Transverse colon (tissue), 4 donors: ENCODE measurements around the gene CLOCK.

Experiments used
- CTCF ChIP-seq, 5 experiments: fragments of 200-600 bp in 3 of 5; fragments of 450-650 bp in 2 of 5; sonication (generic) in 3 of 5; IDR thresholded peaks; 1 replicate in 2 of 5; 2 replicates in 3 of 5; pipeline ENCODE4 v1.5.1; 2016 to 2017; ENCODE audit warnings: antibody characterized with exemption in 5 of 5, inconsistent platforms in 3 of 5, mild to moderate bottlenecking in 2 of 5, moderate library complexity in 1 of 5
- POLR2A ChIP-seq: fragments of 450-650 bp; IDR thresholded peaks from one replicate; pipeline ENCODE4 v1.6.1; 2016; ENCODE audit warnings: antibody characterized with exemption, mild to moderate bottlenecking, moderate library complexity
- POLR2AphosphoS5 ChIP-seq, 3 donors: sonication (generic); formaldehyde crosslinking; IDR thresholded peaks; one replicate each; pipeline ENCODE4 v1.6.1; 2016; ENCODE audit warnings: antibody characterized with exemption in 3 of 3

DNA sequence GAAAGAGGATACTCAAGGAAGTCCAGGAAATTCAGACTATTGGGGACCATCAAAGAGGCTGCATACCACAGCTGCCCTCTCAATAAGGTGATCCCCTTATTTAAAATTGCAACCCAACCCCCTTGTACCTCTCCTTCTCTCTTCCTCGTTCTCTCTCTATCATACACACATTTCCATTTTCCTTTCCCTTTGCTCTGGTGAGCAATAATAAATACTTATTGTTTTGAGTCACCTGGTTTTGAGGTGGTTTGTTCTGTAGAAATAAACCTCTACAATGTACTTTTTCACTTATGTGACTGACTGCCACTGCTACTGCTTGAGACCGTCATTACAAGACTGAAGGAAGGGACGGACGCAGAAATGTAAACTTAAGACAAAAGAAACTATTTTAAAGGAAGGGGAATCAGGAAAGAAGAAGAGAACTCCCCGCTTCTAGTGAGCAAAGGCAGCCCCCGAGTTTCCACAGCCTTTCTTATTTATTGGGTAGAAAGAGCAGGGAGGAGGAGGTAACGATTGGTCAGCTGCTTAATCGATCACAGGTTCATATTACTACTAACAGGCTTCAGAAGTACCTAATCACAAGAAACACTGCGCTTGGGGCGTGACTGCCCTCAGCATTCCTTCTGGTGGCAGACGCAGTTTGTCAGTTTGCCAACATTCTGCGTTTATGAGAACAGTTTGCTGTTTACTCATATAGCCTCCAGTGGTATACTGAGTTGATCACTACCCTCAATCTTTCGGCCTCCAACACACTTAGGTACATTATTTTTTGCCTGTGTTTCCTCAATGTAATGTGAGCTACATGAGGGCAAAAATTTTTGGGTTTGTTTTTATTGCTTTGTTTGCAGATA is 167.9 kb downstream of the CLOCK start:
- TF ChIP-seq POLR2AphosphoS5 (IDR thresholded peaks at IDR 0.05), result no peak
- TF ChIP-seq POLR2A, result no peak
- no peak for TF ChIP-seq CTCF (IDR thresholded peaks at IDR 0.05)
